DOHH2 (cell line): ENCODE data around the gene SNTA1.
"Not testable (repeated sequence)": the region's sequence is repeated elsewhere in the genome, so short reads cannot be mapped to it uniquely, and the experiment has no call there.

Source experiments
- H3F3A ChIP-seq: fragments of 200-600 bp; sonication (generic), shearing (Covaris generic); 2 replicates; pipeline ENCODE4 v1.6.0; 2016; ENCODE audit warnings: antibody characterized with exemption, mild to moderate bottlenecking; ENCODE audit not compliant: control insufficient read depth, insufficient read depth
- H3K27ac ChIP-seq: fragments of 200-600 bp; sonication (generic); 2 replicates; pipeline ENCODE4 v1.5.1; 2014; ENCODE audit warnings: low read depth, mild to moderate bottlenecking, low read length, moderate library complexity
- H3K27me3 ChIP-seq: fragments of 200-600 bp; sonication (generic); 2 replicates; pipeline ENCODE4 v1.6.1; 2014; ENCODE audit warnings: mild to moderate bottlenecking, low read length, mixed read lengths; ENCODE audit not compliant: control insufficient read depth
- H3K36me3 ChIP-seq: fragments of 200-600 bp; sonication (generic); 2 replicates; pipeline ENCODE4 v1.6.1; 2014; ENCODE audit warnings: mild to moderate bottlenecking, low read length, moderate library complexity, mixed read lengths; ENCODE audit not compliant: control insufficient read depth
- H3K4me1 ChIP-seq: fragments of 200-600 bp; sonication (generic); 2 replicates; pipeline ENCODE4 v1.6.1; 2014; ENCODE audit warnings: mild to moderate bottlenecking, low read length, mixed read lengths; ENCODE audit not compliant: control insufficient read depth
- H3K4me2 ChIP-seq: fragments of 200-600 bp; sonication (generic); 2 replicates; pipeline ENCODE4 v1.6.0; 2014; ENCODE audit warnings: mild to moderate bottlenecking, low read length, moderate library complexity
- H3K4me3 ChIP-seq: fragments of 200-600 bp; sonication (generic); 2 replicates; pipeline ENCODE4 v1.5.1; 2014; ENCODE audit warnings: mild to moderate bottlenecking, low read length, mixed read lengths
- H3K79me2 ChIP-seq: fragments of 200-600 bp; sonication (generic); 2 replicates; pipeline ENCODE4 v1.6.1; 2014; ENCODE audit warnings: mild to moderate bottlenecking, low read length, mixed read lengths; ENCODE audit not compliant: control insufficient read depth
- H3K9me2 ChIP-seq: fragments of 200-600 bp; sonication (generic); replicated peaks from 2 replicates; pipeline ENCODE4 v1.6.1; 2014; ENCODE audit warnings: mild to moderate bottlenecking, low read length, mixed read lengths; ENCODE audit not compliant: control insufficient read depth
- H3K9me3 ChIP-seq: fragments of 200-600 bp; sonication (generic); 2 replicates; pipeline ENCODE4 v1.6.1; 2014; ENCODE audit warnings: antibody characterized with exemption, low read length, mixed read lengths; ENCODE audit not compliant: control insufficient read depth, insufficient read depth
- H4K20me1 ChIP-seq: fragments of 200-600 bp; sonication (generic); 2 replicates; pipeline ENCODE4 v1.6.0; 2014; ENCODE audit warnings: low read depth, mild to moderate bottlenecking, antibody characterized with exemption, low read length, moderate library complexity; ENCODE audit not compliant: control insufficient read depth, insufficient read depth
- EZH2phosphoT487 ChIP-seq: fragments of 200-600 bp; sonication (generic); IDR thresholded peaks from 2 replicates; pipeline ENCODE4 v1.6.1; 2017; ENCODE audit warnings: borderline replicate concordance, mild to moderate bottlenecking, antibody characterized with exemption, low read length, moderate library complexity, mixed read lengths
- TF ChIP-seq, protein P1 (sequence below): fragments of 200-600 bp; sonication (generic); IDR thresholded peaks from one replicate; pipeline ENCODE4 v1.5.1; 2014; ENCODE audit warnings: antibody characterized with exemption, mild to moderate bottlenecking, low read depth, low read length; ENCODE audit not compliant: poor library complexity, severe bottlenecking

SNTA1 gene

DNA sequence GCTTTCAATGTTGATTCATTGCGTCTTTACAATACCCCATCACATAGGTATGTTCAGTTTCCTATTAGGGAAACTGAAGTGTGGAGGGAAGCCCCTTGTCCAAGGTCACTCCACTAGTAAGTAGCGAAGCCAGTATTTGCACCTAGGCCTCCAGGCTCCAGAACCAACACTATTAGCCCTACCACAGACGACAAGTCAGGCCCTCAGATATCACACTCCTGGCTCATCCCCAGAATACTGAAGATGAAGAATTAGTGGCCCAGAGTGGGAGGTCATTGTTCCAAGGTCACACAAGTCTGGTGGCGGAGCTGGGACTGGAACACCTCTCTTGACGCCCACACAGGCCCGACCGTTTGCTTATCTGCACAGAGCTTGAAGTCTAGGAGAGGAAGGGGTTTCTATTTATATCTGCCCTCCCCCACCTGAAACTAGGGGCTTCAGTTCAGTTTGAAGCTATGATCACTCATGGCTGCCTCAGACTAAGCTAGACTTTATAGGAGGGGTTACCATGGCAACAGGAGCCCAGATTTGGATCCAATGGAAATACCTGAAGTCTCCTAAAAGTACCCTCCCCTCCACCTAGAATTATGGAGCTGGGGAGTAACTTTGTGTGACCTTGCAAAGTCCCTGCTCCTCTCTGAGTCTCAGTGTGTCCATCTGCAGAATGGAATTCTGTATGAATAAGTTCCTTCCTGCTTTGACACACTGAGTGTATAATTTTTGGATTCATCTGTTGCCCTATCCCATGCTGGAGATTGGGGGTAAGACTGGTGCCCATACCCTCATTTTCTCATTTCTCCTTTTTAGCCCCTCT, 2.2 kb downstream of the SNTA1 start:
- Histone ChIP-seq H3K4me2 (peak overlapping the region; percentile 89), H3K9me3 (no peaks in the 10 kb centered on the region), H3F3A (peaks cover 23% of the 10 kb centered on the region), H4K20me1 (no peaks in the 10 kb centered on the region), H3K9me2 (no peaks in the 10 kb centered on the region), H3K4me1 (peaks cover 71% of the 10 kb centered on the region), H3K27me3 (no peaks in the 10 kb centered on the region), H3K79me2 (peaks cover 15% of the 10 kb centered on the region), H3K36me3 (no peaks in the 10 kb centered on the region), H3K27ac (peak overlapping the region; percentile 71), H3K4me3 (peak overlapping the region; percentile 77)
- TF ChIP-seq, protein P1, sequence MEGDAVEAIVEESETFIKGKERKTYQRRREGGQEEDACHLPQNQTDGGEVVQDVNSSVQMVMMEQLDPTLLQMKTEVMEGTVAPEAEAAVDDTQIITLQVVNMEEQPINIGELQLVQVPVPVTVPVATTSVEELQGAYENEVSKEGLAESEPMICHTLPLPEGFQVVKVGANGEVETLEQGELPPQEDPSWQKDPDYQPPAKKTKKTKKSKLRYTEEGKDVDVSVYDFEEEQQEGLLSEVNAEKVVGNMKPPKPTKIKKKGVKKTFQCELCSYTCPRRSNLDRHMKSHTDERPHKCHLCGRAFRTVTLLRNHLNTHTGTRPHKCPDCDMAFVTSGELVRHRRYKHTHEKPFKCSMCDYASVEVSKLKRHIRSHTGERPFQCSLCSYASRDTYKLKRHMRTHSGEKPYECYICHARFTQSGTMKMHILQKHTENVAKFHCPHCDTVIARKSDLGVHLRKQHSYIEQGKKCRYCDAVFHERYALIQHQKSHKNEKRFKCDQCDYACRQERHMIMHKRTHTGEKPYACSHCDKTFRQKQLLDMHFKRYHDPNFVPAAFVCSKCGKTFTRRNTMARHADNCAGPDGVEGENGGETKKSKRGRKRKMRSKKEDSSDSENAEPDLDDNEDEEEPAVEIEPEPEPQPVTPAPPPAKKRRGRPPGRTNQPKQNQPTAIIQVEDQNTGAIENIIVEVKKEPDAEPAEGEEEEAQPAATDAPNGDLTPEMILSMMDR: no peak
- no peak for TF ChIP-seq EZH2phosphoT487

DNA sequence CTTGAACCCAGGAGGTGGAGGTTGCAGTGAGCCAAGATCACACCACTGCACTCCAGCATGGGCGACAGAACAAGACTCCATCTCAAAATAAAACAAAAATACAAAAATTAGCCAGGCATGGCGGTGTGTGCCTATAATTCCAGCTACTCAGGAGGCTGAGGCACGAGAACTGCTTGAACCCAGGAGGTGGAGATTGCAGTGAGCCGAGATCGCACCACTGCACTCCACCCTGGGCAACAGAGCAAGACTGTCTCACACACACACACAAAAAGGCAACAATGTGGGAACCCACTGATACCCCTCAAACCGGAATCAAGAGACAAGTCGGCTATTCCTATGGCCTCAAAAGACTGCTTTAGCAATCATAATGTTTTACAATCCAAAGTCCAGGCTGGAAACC, 3.0 kb downstream of the SNTA1 start:
- H3K9me2 ChIP-seq, H3K27me3 ChIP-seq, H4K20me1 ChIP-seq, H3K9me3 ChIP-seq, H3K36me3 ChIP-seq: not testable (repeated sequence)
- H3K4me3 ChIP-seq: peak overlapping the region; percentile 77
- peaks cover 63% of the 10 kb centered on the region for H3K4me1 ChIP-seq
- peak overlapping the region; percentile 89 for H3K4me2 ChIP-seq
- peak overlapping the region; percentile 71 for H3K27ac ChIP-seq
- peaks cover 16% of the 10 kb centered on the region for H3F3A ChIP-seq
- peaks cover 15% of the 10 kb centered on the region for H3K79me2 ChIP-seq

DNA sequence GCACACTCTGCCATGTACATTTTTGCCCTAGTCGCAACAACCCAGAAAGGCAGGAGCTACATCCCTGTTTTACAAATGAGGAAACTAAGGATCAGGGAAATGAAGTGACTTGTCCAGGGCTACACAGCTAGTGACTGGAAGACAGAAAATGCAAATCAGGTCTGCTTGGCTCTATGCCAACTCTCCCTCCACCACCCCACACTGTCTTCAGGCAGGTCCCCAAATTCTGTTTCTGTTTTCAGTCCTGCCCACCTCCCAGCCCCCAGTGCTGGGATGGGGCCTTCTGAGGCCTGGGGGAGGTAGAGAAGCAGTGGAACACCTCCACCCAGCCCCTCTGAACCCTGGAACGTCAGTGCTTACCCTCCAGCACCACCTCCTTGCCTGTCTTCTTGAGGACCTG, 5.1 kb downstream of the SNTA1 start:
- Histone ChIP-seq H3K36me3 (no peaks in the 10 kb centered on the region), H3K4me1 (peaks cover 48% of the 10 kb centered on the region), H3F3A (peaks cover 7% of the 10 kb centered on the region), H3K27me3 (no peaks in the 10 kb centered on the region), H3K27ac (peak overlapping the region; percentile 55), H3K79me2 (peaks cover 15% of the 10 kb centered on the region), H3K9me3 (no peaks in the 10 kb centered on the region), H3K4me3 (peak overlapping the region; percentile 57), H3K9me2 (no peaks in the 10 kb centered on the region), H4K20me1 (no peaks in the 10 kb centered on the region), H3K4me2 (peak overlapping the region; percentile 79)
- no peak for TF ChIP-seq EZH2phosphoT487
- TF ChIP-seq, protein P1: no peak

DNA sequence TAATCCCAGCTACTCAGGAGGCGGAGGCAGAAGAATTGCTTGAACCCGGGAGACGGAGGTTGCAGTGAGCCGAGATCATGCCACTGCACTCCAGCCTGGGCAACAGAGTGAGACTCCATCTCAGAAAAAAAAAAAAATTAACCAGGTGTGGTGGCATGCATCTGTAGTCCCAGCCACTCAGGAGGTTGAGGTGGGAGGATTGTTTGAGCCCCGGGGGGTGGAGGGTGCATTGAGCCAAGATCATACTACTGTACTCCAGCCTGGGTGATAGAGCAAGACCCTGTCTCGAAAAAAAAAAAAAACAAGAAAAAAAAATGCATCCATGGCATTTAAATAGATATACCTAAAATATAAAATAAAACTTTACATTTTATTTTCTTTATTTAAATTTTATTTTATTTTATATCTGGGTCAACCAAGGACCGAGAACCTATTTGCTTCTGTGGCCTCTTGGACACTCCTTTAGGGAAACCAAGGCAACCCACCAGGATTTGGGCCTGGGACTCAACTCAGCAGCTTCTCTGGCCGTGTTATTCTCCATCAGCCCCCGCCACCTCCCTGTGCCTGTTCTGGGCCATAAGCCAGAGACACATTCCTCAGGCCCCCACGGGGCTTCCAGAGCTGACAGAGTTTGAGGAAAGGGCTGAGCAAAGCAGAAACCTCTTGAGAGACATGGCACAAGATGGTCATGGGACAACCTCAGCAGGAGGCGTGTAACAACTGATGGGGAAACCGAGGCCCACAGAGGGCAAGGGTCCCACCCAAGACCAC, 6.2 kb downstream of the SNTA1 start:
- Histone ChIP-seq H3K27me3 (no peaks in the 10 kb centered on the region), H3K9me2 (no peaks in the 10 kb centered on the region), H3F3A (peaks cover 7% of the 10 kb centered on the region), H3K4me3 (no peak overlapping the region), H3K4me1 (peaks cover 40% of the 10 kb centered on the region), H3K27ac (no peak overlapping the region), H3K9me3 (no peaks in the 10 kb centered on the region), H3K4me2 (no peak overlapping the region), H4K20me1 (no peaks in the 10 kb centered on the region), H3K79me2 (peaks cover 8% of the 10 kb centered on the region), H3K36me3 (no peaks in the 10 kb centered on the region)
- no peak for TF ChIP-seq EZH2phosphoT487
